ENCODE results near the gene OMA1.

DNA sequence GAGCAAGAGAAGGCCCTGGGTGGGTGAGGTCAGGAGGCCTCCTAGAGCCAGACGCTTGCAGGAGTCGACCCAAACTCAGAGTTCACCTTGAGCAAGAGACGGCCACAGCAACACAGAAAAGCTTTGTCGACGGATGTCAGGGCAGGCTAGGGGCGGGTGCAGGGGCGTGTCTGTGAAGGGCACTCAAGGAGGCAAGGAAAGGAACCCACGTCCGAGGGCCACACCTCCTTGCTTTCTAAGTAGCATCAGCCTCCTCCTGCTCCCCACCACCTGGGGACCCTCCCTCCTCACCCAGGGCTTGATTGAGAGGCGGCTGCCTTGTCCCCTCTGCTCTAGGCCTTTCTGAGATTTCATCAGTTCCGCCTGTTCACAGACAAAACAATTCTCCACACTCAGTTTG is 92.1 kb downstream of the OMA1 start:
- TF ChIP-seq, protein P1, sequence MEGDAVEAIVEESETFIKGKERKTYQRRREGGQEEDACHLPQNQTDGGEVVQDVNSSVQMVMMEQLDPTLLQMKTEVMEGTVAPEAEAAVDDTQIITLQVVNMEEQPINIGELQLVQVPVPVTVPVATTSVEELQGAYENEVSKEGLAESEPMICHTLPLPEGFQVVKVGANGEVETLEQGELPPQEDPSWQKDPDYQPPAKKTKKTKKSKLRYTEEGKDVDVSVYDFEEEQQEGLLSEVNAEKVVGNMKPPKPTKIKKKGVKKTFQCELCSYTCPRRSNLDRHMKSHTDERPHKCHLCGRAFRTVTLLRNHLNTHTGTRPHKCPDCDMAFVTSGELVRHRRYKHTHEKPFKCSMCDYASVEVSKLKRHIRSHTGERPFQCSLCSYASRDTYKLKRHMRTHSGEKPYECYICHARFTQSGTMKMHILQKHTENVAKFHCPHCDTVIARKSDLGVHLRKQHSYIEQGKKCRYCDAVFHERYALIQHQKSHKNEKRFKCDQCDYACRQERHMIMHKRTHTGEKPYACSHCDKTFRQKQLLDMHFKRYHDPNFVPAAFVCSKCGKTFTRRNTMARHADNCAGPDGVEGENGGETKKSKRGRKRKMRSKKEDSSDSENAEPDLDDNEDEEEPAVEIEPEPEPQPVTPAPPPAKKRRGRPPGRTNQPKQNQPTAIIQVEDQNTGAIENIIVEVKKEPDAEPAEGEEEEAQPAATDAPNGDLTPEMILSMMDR (IDR thresholded peaks at IDR 0.05 in 2 of 3, conservative IDR thresholded peaks at IDR 0.05 in 1 of 3; ENCODE audit: borderline replicate concordance in 1 of 3, insufficient read depth in 1 of 3, low read depth in 2 of 3, low read length in 2 of 3) = no peak
- TF ChIP-seq POLR2AphosphoS5 (IDR thresholded peaks at IDR 0.05; ENCODE audit: low read depth, low read length) (no peak), ZNF274 (IDR thresholded peaks at IDR 0.05; ENCODE audit: low read depth, low read length) (no peak), POLR2A (IDR thresholded peaks at IDR 0.05; ENCODE audit: borderline replicate concordance, extremely low read depth, insufficient read depth, insufficient read length) (no peak), SP1 (IDR thresholded peaks at IDR 0.05; ENCODE audit: low read depth) (no peak), RAD21 (IDR thresholded peaks at IDR 0.05; ENCODE audit: low read depth) (no peak)

Measured in HCT116 (cell line).